Nephron progenitor cell (in vitro differentiated cells): ENCODE data around the gene TMEM38A.

Experiments used
- DNase-seq: peaks from one replicate; pipeline ENCODE4 v3.0.0; 2021
- H3K27ac Mint-ChIP-seq: 2 replicates; pipeline ENCODE4 v1.8.0; 2021; ENCODE audit warnings: mild to moderate bottlenecking, moderate library complexity, mixed read lengths
- H3K27me3 Mint-ChIP-seq: 2 replicates; pipeline ENCODE4 v1.8.0; 2021; ENCODE audit warnings: mild to moderate bottlenecking, low read depth, mixed read lengths; ENCODE audit not compliant: poor library complexity
- H3K36me3 Mint-ChIP-seq: 2 replicates; pipeline ENCODE4 v1.8.0; 2021; ENCODE audit warnings: low read depth, mixed read lengths
- H3K4me1 Mint-ChIP-seq: 2 replicates; pipeline ENCODE4 v1.8.0; 2021; ENCODE audit warnings: mixed read lengths
- H3K4me3 Mint-ChIP-seq: 2 replicates; pipeline ENCODE4 v1.8.0; 2021; ENCODE audit warnings: mild to moderate bottlenecking, moderate library complexity, mixed read lengths
- H3K9me3 Mint-ChIP-seq: 2 replicates; pipeline ENCODE4 v1.8.0; 2021; ENCODE audit warnings: mild to moderate bottlenecking, moderate library complexity, mixed read lengths
- TF ChIP-seq, protein P1 (sequence below): fragments of 200-600 bp; sonication (generic); IDR thresholded peaks from 2 replicates; pipeline ENCODE4 v1.5.0; 2021; ENCODE audit warnings: antibody characterized with exemption

Gene TMEM38A

DNA sequence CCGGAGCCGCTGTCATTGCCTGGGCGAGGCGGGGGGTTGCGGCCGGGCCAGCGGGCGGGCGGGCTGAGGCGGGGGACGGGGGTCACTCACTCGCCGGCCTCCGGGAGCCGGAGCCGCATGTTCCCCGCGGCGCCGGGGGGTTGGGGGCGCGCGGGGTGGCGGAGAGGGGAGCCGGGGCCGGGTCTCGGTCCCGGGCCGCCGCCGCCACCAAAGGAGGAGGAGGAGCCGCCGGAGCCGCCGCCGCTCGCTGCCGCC is 33.1 kb upstream of the TMEM38A start:
- no peak overlapping the region for H3K27ac Mint-ChIP-seq
- no peaks in the 10 kb centered on the region for H3K27me3 Mint-ChIP-seq
- H3K4me3 Mint-ChIP-seq: peak overlapping the region; percentile 95
- H3K4me1 Mint-ChIP-seq: peaks cover 29% of the 10 kb centered on the region
- H3K9me3 Mint-ChIP-seq: no peaks in the 10 kb centered on the region
- TF ChIP-seq, protein P1, sequence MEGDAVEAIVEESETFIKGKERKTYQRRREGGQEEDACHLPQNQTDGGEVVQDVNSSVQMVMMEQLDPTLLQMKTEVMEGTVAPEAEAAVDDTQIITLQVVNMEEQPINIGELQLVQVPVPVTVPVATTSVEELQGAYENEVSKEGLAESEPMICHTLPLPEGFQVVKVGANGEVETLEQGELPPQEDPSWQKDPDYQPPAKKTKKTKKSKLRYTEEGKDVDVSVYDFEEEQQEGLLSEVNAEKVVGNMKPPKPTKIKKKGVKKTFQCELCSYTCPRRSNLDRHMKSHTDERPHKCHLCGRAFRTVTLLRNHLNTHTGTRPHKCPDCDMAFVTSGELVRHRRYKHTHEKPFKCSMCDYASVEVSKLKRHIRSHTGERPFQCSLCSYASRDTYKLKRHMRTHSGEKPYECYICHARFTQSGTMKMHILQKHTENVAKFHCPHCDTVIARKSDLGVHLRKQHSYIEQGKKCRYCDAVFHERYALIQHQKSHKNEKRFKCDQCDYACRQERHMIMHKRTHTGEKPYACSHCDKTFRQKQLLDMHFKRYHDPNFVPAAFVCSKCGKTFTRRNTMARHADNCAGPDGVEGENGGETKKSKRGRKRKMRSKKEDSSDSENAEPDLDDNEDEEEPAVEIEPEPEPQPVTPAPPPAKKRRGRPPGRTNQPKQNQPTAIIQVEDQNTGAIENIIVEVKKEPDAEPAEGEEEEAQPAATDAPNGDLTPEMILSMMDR: no peak
- no peak for DNase-seq
- peaks cover 24% of the 10 kb centered on the region for H3K36me3 Mint-ChIP-seq

DNA sequence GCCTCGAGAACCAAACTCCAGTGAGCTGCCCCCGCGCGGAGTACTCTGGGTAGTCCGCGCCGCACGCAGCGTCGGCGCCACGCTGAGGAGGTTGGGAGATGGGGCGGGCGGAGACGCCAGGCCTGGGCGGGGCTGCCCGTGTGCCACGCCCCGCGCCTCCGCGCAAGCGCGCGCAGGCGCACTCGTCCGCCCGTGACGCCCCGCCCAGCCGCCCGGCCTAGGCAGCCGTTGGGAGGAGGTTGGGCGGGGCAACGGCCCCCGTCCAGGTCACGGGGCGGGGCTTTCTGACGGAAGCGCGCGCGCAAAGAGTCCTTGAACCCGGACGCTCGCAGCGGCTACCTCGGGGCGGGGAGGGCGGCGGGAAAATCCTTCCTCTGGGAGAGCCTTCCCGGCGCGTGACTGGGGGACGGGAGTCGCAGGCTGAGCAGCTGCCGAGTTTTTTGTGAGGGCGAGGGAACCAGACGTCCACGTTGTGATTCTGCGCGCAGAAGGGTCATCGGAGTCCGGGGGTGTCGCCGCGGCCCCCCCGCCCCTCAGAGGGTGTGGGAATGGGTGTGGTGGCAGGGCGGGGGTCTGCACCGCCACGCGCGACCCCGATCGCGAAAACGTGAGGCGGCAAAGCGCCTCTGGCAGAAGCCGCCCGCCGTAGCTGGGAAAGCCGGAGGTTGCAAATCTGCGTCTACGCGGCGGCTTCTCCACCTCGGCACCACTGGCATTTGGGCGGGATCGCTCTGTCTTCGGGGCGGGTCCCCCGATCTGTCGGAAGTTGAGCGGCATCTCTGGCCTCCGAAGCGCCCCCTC is 32.6 kb upstream of the TMEM38A start, which contains the start of gene MED26:
Gene MED26, minus strand, starts transcription at position 22 of the 801 bp plus-strand sequence. CDS start 261 bp downstream, outside the sequence.
- Mint-ChIP-seq H3K36me3 (peaks cover 26% of the 10 kb centered on the region), H3K4me3 (peak within 1 kb of the TSS; percentile 95), H3K27me3 (no peaks in the 10 kb centered on the region), H3K4me1 (peaks cover 29% of the 10 kb centered on the region), H3K9me3 (no peaks in the 10 kb centered on the region), H3K27ac (peak within 1 kb of the TSS; percentile 97)
- TF ChIP-seq, protein P1: no peak
- peak; percentile 97 for DNase-seq

DNA sequence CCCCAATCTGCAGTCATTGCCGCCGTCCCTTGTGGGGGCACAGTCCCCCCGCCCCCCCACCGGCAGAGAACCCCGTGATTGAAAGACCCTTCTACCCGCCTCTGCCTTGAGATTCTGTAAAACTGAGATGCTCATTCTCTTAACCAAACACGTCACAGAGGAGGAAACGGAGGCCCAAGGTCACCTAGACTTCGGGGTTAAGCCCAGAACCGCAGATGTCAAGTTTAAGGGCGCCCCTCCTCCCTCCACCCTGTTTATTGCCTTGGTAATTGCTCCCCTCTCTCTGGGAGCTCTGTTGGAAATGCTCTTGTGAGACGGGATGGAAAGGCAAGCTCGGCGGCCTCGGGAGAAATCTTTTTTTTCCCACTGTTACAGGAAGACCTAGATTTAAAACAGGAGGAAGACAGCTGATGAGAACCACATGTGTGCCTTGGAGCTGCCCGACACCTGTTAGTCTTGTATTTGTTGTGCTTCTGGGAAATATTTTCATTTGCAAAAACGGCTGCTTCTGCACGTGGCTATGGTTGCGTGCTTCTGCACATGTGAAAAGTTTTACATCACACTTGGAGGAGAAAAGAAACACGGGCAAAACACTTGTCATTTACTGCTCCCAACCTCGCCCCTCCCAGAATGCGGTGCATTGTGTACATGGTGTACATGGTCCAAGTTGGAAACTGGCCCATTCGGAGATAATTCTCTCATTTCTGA is 31.8 kb upstream of the TMEM38A start:
- TF ChIP-seq, protein P1: no peak
- Mint-ChIP-seq H3K9me3 (no peaks in the 10 kb centered on the region), H3K27ac (peak overlapping the region; percentile 43), H3K36me3 (peaks cover 26% of the 10 kb centered on the region), H3K4me3 (peak overlapping the region; percentile 95), H3K27me3 (no peaks in the 10 kb centered on the region), H3K4me1 (peaks cover 29% of the 10 kb centered on the region)
- peak; percentile 32 for DNase-seq

DNA sequence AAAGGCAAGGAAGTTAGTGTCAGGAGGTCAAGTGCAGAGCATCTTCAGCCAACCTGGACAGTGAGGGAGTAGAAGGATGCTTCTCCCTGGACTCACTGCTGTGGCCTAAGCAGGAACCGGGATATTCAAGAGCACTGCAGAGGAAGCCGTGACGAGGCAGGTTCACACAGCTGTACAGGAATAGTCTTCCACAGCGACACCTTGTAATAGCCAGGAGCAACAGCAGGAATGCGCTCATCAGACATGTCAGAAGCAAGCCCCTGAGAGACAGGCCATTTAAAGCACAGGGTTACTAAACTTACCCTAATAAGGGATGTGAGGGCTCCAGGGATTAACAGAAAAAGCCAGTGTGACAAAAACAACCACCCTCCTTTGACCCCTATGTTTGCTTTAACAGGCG is 29.5 kb upstream of the TMEM38A start:
- Mint-ChIP-seq H3K4me3 (no peak overlapping the region), H3K27ac (peak overlapping the region; percentile 79), H3K4me1 (peaks cover 18% of the 10 kb centered on the region), H3K27me3 (no peaks in the 10 kb centered on the region), H3K9me3 (no peaks in the 10 kb centered on the region), H3K36me3 (peaks cover 30% of the 10 kb centered on the region)
- DNase-seq: no peak
- TF ChIP-seq, protein P1: no peak

DNA sequence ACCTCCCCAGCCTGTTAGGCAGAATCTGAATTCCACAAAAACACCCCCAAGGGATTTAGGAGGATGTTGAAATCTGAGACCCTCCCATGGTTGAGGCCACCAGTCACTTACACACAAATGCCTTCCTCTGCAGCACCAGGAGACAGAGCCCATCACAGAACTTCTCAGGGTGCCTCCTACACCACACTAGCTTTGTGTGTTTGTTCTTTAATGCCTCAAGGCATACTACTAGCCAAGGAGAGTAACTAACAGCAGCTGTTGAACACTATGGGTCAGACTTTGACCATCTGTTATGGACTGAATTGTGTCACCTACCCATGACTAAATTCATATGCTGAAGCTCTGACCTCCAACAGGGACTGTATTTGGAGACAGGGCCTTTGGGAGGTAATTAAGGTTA is 23.4 kb upstream of the TMEM38A start:
- DNase-seq: no peak
- Mint-ChIP-seq H3K9me3 (no peaks in the 10 kb centered on the region), H3K36me3 (peaks cover 53% of the 10 kb centered on the region), H3K27me3 (no peaks in the 10 kb centered on the region), H3K4me1 (peaks cover 11% of the 10 kb centered on the region), H3K27ac (peak overlapping the region; percentile 96), H3K4me3 (no peak overlapping the region)
- TF ChIP-seq, protein P1: no peak
